Measurements from ENCODE around the gene FIGN.

Gene FIGN

GRCh38 chr2:163611557-163611906 lies 124.3 kb downstream of the FIGN start:
- no peak for DNase-seq (ENCODE audit: low read depth)

- DNase-seq (ENCODE audit: low read depth): no peak
These were observed 124.8 kb downstream of the FIGN start for GRCh38 chr2:163610817-163611556.

- DNase-seq (ENCODE audit: low read depth): no peak
These were observed 128.2 kb downstream of the FIGN start for GRCh38 chr2:163607630-163608029.

GRCh38 chr2:163606878-163607277 lies 128.9 kb downstream of the FIGN start:
- DNase-seq (ENCODE audit: low read depth): no peak

GRCh38 chr2:163605779-163606178 lies 130.0 kb downstream of the FIGN start:
- DNase-seq (ENCODE audit: low read depth): no peak

- no peak for DNase-seq (ENCODE audit: low read depth)
These were observed 130.8 kb downstream of the FIGN start for GRCh38 chr2:163604941-163605555.

- no peak for DNase-seq (ENCODE audit: low read depth)
These were observed 133.6 kb downstream of the FIGN start for GRCh38 chr2:163602196-163602595.

- DNase-seq (ENCODE audit: low read depth): no peak
These were observed 134.4 kb downstream of the FIGN start for GRCh38 chr2:163601377-163601776.

GRCh38 chr2:163600801-163601200 lies 135.0 kb downstream of the FIGN start:
- DNase-seq (ENCODE audit: low read depth): no peak

GRCh38 chr2:163595028-163595427 lies 140.8 kb downstream of the FIGN start:
- no peak for DNase-seq (ENCODE audit: low read depth)

- no peak for DNase-seq (ENCODE audit: low read depth)
These were observed 141.3 kb downstream of the FIGN start for GRCh38 chr2:163594497-163594896.

- no peak for DNase-seq (ENCODE audit: low read depth)
These were observed 141.8 kb downstream of the FIGN start for GRCh38 chr2:163593982-163594381.

GRCh38 chr2:163592954-163593622 lies 142.7 kb downstream of the FIGN start:
- no peak for DNase-seq (ENCODE audit: low read depth)

GRCh38 chr2:163591461-163591860 lies 144.3 kb downstream of the FIGN start:
- no peak for DNase-seq (ENCODE audit: low read depth)

GRCh38 chr2:163580757-163581156 lies 155.1 kb downstream of the FIGN start:
- DNase-seq (ENCODE audit: low read depth): no peak

GRCh38 chr2:163574309-163574708 lies 161.5 kb downstream of the FIGN start:
- DNase-seq (ENCODE audit: low read depth): no peak

GRCh38 chr2:163573652-163574051 lies 162.2 kb downstream of the FIGN start:
- no peak for DNase-seq (ENCODE audit: low read depth)

- no peak for DNase-seq (ENCODE audit: low read depth)
These were observed 163.0 kb downstream of the FIGN start for GRCh38 chr2:163572850-163573249.

- DNase-seq (ENCODE audit: low read depth): no peak
These were observed 164.2 kb downstream of the FIGN start for GRCh38 chr2:163571423-163572102.

- no peak for DNase-seq (ENCODE audit: low read depth)
These were observed 165.4 kb downstream of the FIGN start for GRCh38 chr2:163570391-163570790.

- DNase-seq (ENCODE audit: low read depth): no peak
These were observed 170.6 kb downstream of the FIGN start for GRCh38 chr2:163565192-163565591.

- DNase-seq (ENCODE audit: low read depth): no peak
These were observed 171.6 kb downstream of the FIGN start for GRCh38 chr2:163564236-163564635.

GRCh38 chr2:163563336-163563735 lies 172.5 kb downstream of the FIGN start:
- DNase-seq (ENCODE audit: low read depth): no peak
